ENCODE results near the gene TMEM45B. TPM values are rescaled to one million over a fixed set of nuclear protein-coding genes. Genes with fewer than 3 reads are reported as not detected.
"Not testable (repeated sequence)": the region's sequence is repeated elsewhere in the genome, so short reads cannot be mapped to it uniquely, and the experiment has no call there.

The TMEM45B gene
- total and polyA plus RNA-seq, 2 experiments from 2014 or later: 97.2 to 114 TPM

DNA sequence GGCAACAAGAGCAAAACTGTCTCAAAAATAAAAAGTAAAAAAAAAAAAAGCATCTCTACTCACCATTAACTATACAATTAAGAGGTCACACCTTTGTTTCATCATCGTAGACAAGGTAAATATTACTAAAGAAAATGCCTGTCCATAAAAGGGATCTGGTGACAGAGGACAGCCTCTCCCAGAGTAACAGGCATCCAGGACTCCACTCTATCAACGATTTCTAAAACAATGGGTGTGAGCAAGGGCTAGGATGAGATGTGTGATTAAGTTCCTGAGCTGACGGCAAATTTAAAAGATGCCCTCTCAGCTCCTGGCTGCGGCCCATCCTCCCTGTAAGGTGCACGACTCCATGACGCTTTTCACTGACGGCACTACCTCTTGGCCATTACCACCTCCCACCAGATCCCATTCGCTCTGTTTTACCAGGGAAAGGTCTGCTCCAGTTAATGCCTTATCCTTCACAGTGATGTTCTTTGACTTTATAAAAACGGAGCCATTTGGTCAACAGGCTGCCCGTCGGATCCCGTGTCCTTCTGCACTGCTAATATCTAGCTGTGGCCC lies 2.3 kb upstream of the TMEM45B start:
- H3K9me3 ChIP-seq (ENCODE audit: low read depth): no peaks in the 10 kb centered on the region
- no peak for DNase-seq (ENCODE audit: low spot score)
- H3K27ac ChIP-seq: peak overlapping the region; percentile 50
- no peaks in the 10 kb centered on the region for H3K79me2 ChIP-seq
- H3K4me3 ChIP-seq: no peak overlapping the region
- WGBS (ENCODE audit: low lambda C conversion rate, missing lambda C conversion rate): 90% methylated on average over 12 of the region's 12 CpGs
- H3K9me2 ChIP-seq (replicated peaks; ENCODE audit: insufficient read depth): no peaks in the 10 kb centered on the region
- no peaks in the 10 kb centered on the region for H3K36me3 ChIP-seq (replicated peaks; ENCODE audit: insufficient read depth, low read depth)
- H3K4me1 ChIP-seq (ENCODE audit: insufficient read depth): no peaks in the 10 kb centered on the region
- TF ChIP-seq EZH2 (IDR thresholded peaks at IDR 0.05; ENCODE audit: borderline replicate concordance) (no peak), EZH2phosphoT487 (IDR thresholded peaks at IDR 0.05; ENCODE audit: low read depth, severe bottlenecking, unreplicated experiment) (no peak)
- TF ChIP-seq, protein P1, sequence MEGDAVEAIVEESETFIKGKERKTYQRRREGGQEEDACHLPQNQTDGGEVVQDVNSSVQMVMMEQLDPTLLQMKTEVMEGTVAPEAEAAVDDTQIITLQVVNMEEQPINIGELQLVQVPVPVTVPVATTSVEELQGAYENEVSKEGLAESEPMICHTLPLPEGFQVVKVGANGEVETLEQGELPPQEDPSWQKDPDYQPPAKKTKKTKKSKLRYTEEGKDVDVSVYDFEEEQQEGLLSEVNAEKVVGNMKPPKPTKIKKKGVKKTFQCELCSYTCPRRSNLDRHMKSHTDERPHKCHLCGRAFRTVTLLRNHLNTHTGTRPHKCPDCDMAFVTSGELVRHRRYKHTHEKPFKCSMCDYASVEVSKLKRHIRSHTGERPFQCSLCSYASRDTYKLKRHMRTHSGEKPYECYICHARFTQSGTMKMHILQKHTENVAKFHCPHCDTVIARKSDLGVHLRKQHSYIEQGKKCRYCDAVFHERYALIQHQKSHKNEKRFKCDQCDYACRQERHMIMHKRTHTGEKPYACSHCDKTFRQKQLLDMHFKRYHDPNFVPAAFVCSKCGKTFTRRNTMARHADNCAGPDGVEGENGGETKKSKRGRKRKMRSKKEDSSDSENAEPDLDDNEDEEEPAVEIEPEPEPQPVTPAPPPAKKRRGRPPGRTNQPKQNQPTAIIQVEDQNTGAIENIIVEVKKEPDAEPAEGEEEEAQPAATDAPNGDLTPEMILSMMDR (IDR thresholded peaks at IDR 0.05; ENCODE audit: poor library complexity): no peak
- H4K20me1 ChIP-seq (ENCODE audit: insufficient read depth, poor library complexity, severe bottlenecking): no peaks in the 10 kb centered on the region
- H3K4me2 ChIP-seq: no peak overlapping the region
- peaks cover 3% of the 10 kb centered on the region for H3K27me3 ChIP-seq
- no peak overlapping the region for H2AFZ ChIP-seq

DNA sequence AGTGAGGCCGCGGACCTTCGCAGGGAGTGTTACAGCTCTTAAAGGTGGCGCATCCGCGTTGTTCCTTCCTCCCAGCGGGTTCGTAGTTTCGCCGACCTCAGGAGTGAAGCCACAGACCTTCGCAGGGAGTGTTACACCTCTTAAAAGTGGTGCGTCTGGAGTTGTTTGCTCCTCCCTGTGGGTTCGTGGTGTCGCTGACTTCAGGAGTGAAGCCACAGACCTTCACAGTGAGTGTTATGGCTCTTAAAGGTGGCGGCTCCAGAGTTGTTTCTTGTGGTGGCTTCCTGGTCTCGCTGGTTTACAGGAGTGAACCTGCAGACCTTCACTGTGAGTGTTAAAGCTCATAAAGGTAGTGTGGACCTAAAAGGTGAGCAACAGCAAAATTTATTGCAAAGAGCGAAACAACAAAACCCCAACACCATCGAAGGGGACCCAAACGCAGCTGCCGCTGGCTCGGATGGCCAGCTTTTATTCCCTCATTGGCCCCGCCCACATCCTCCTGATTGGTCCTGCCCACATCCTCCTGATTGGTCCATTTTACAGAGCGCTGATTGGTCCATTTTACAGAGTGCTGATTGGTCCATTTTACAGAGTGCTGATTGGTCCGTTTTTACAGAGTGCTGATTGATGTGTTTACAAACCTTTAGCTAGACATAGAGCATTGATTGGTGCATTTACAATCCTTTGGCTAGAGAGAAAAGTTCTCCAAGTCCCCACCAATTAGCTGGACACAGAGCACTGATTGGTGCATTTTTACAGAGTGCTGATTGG lies 1.2 kb upstream of the TMEM45B start:
- TF ChIP-seq EZH2 (IDR thresholded peaks at IDR 0.05; ENCODE audit: borderline replicate concordance): no peak
- TF ChIP-seq, protein P1 (IDR thresholded peaks at IDR 0.05; ENCODE audit: poor library complexity): no peak
- TF ChIP-seq EZH2phosphoT487 (IDR thresholded peaks at IDR 0.05; ENCODE audit: low read depth, severe bottlenecking, unreplicated experiment): no peak
- no peak for DNase-seq (ENCODE audit: low spot score)
- H3K79me2 ChIP-seq: peaks cover 11% of the 10 kb centered on the region
- H3K4me2 ChIP-seq: no peak overlapping the region
- H4K20me1 ChIP-seq (ENCODE audit: insufficient read depth, poor library complexity, severe bottlenecking): no peaks in the 10 kb centered on the region
- H3K36me3 ChIP-seq (replicated peaks; ENCODE audit: insufficient read depth, low read depth): no peaks in the 10 kb centered on the region
- H3K4me1 ChIP-seq (ENCODE audit: insufficient read depth): peaks cover 5% of the 10 kb centered on the region
- H3K27me3 ChIP-seq: peaks cover 3% of the 10 kb centered on the region
- H3K9me2 ChIP-seq (replicated peaks; ENCODE audit: insufficient read depth): no peaks in the 10 kb centered on the region
- no peak overlapping the region for H2AFZ ChIP-seq
- no peaks in the 10 kb centered on the region for H3K9me3 ChIP-seq (ENCODE audit: low read depth)
- WGBS (ENCODE audit: low lambda C conversion rate, missing lambda C conversion rate): 94% methylated on average over 24 of the region's 24 CpGs
- H3K27ac ChIP-seq: no peak overlapping the region
- H3K4me3 ChIP-seq: no peak overlapping the region

DNA sequence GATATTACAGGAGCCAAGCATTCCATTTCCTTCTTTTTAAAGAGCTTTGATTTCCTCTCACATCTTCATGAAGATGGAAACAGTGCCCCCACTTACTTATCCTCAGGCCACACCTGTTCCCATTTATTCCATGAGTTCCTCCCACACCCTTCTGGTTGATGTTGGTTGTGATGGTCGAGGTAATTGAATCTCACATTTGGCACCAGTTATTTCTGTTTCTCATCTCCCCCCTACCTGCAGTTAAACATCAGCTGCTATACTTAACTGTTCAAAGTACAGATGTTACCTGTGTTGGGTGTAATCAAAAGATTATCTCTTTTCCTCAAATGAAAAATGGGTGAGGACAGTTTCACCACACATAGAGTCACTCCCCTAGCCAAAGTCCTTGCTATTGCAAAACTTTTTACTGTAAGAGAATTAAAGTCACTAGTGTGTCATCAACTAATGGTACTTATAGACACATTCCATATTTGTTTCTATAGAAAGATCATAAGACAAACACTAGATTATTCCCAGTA lies 1.9 kb downstream of the TMEM45B start:
- H3K4me1 ChIP-seq (ENCODE audit: insufficient read depth): peaks cover 5% of the 10 kb centered on the region
- H3K4me3 ChIP-seq: no peak overlapping the region
- no peaks in the 10 kb centered on the region for H4K20me1 ChIP-seq (ENCODE audit: insufficient read depth, poor library complexity, severe bottlenecking)
- no peak overlapping the region for H2AFZ ChIP-seq
- H3K27me3 ChIP-seq: peaks cover 3% of the 10 kb centered on the region
- TF ChIP-seq, protein P1 (IDR thresholded peaks at IDR 0.05; ENCODE audit: poor library complexity): no peak
- no peak for TF ChIP-seq EZH2 (IDR thresholded peaks at IDR 0.05; ENCODE audit: borderline replicate concordance)
- TF ChIP-seq EZH2phosphoT487 (IDR thresholded peaks at IDR 0.05; ENCODE audit: low read depth, severe bottlenecking, unreplicated experiment): no peak
- peaks cover 43% of the 10 kb centered on the region for H3K79me2 ChIP-seq
- H3K4me2 ChIP-seq: peak overlapping the region; percentile 79
- H3K9me3 ChIP-seq (ENCODE audit: low read depth): no peaks in the 10 kb centered on the region
- H3K36me3 ChIP-seq (replicated peaks; ENCODE audit: insufficient read depth, low read depth): no peaks in the 10 kb centered on the region
- 40% methylated on average over 1 of the region's 1 CpG for WGBS (ENCODE audit: low lambda C conversion rate, missing lambda C conversion rate)
- peak; percentile 54 for DNase-seq (ENCODE audit: low spot score)
- peak overlapping the region; percentile 97 for H3K27ac ChIP-seq
- H3K9me2 ChIP-seq (replicated peaks; ENCODE audit: insufficient read depth): no peaks in the 10 kb centered on the region

DNA sequence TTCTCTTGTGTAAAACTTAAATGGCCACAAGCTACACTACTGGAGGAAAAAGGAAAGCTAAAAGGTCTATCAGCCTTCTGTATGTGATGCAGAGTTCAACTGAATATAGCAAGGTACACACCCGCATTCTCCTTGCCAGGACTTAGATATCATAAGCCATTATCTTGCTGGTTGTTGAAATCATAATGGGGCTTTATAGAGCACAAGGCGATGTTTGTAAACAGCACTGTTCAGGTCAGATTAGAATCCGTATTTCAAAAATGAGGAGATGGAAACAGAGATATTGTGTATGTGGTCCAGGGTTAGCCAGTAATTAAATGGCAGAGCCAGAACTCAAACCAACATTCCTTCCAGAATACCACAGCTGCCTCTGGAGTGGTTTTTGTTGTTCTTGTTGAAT lies 2.6 kb downstream of the TMEM45B start:
- Histone ChIP-seq H3K79me2 (peaks cover 49% of the 10 kb centered on the region), H3K27ac (peak overlapping the region; percentile 97), H3K4me2 (peak overlapping the region; percentile 66)
- not testable (repeated sequence) for DNase-seq (ENCODE audit: low spot score); H3K9me2 ChIP-seq (replicated peaks; ENCODE audit: insufficient read depth); H3K9me3 ChIP-seq (ENCODE audit: low read depth); H3K27me3 ChIP-seq; H3K4me3 ChIP-seq; H3K4me1 ChIP-seq (ENCODE audit: insufficient read depth); H4K20me1 ChIP-seq (ENCODE audit: insufficient read depth, poor library complexity, severe bottlenecking); H2AFZ ChIP-seq; H3K36me3 ChIP-seq (replicated peaks; ENCODE audit: insufficient read depth, low read depth)
- whole genome bisulfite sequencing (ENCODE audit: low lambda C conversion rate, missing lambda C conversion rate): 71% methylated on average over 3 of the region's 3 CpGs

Data from hepatocyte (in vitro differentiated cells).